ENCODE data around the gene UCHL1.

- TF ChIP-seq CTCF (conservative IDR thresholded peaks at IDR 0.05 in 1 of 2, IDR thresholded peaks at IDR 0.05 in 1 of 2; ENCODE audit: extremely low read depth in 1 of 2, insufficient read depth in 1 of 2, low read depth in 1 of 2, low read length in 2 of 2) (no peak), EZH2 (IDR thresholded peaks at IDR 0.05; ENCODE audit: borderline replicate concordance, low read length) (no peak)
These were observed 47.5 kb upstream of the UCHL1 start for GRCh38 chr4:41209187-41209586.

Data from mammary epithelial cell (primary cell).